Jurkat, Clone E6-1 (cell line): ENCODE data around the gene CRYBG1.

Experiments
- DNase-seq: peaks from one replicate; pipeline ENCODE4 v3.0.0-alpha.2; 2011; ENCODE audit warnings: low read depth, low spot score
- H3K4me3 ChIP-seq: 2 replicates; pipeline ENCODE4 v1.5.1; 2011; ENCODE audit warnings: mild to moderate bottlenecking, low read length, control low read depth, moderate library complexity

Gene CRYBG1

GRCh38 chr6:106448000-106448426, 87.5 kb downstream of the CRYBG1 start:
- no peak overlapping the region for H3K4me3 ChIP-seq

GRCh38 chr6:106450653-106451052, 90.1 kb downstream of the CRYBG1 start:
- H3K4me3 ChIP-seq = no peak overlapping the region
- no peak for DNase-seq

More at GRCh38 chr6:106448000-106448426, 87.5 kb downstream of the CRYBG1 start:
- no peak for DNase-seq

GRCh38 chr6:106451439-106451838, 90.9 kb downstream of the CRYBG1 start:
- no peak overlapping the region for H3K4me3 ChIP-seq

GRCh38 chr6:106452628-106453027, 92.1 kb downstream of the CRYBG1 start:
- H3K4me3 ChIP-seq = no peak overlapping the region
- no peak for DNase-seq

More at GRCh38 chr6:106451439-106451838, 90.9 kb downstream of the CRYBG1 start:
- no peak for DNase-seq

- H3K4me3 ChIP-seq = no peak overlapping the region
- no peak for DNase-seq
These were observed 93.3 kb downstream of the CRYBG1 start for GRCh38 chr6:106453756-106454367.

- DNase-seq = no peak
- no peak overlapping the region for H3K4me3 ChIP-seq
These were observed 96.2 kb downstream of the CRYBG1 start for GRCh38 chr6:106456756-106457155.

- DNase-seq = no peak
- H3K4me3 ChIP-seq = no peak overlapping the region
These were observed 97.8 kb downstream of the CRYBG1 start for GRCh38 chr6:106458021-106458986.

- H3K4me3 ChIP-seq = no peak overlapping the region
These were observed 100.0 kb downstream of the CRYBG1 start for GRCh38 chr6:106460481-106460880.

GRCh38 chr6:106461084-106461483, 100.6 kb downstream of the CRYBG1 start:
- no peak overlapping the region for H3K4me3 ChIP-seq
- DNase-seq = no peak

More at GRCh38 chr6:106460481-106460880, 100.0 kb downstream of the CRYBG1 start:
- DNase-seq = no peak

- no peak for DNase-seq
- H3K4me3 ChIP-seq = no peak overlapping the region
These were observed 102.5 kb downstream of the CRYBG1 start for GRCh38 chr6:106462923-106463557.

GRCh38 chr6:106466211-106466610, 105.7 kb downstream of the CRYBG1 start:
- no peak for DNase-seq

GRCh38 chr6:106468935-106469334, 108.4 kb downstream of the CRYBG1 start:
- DNase-seq = no peak
- H3K4me3 ChIP-seq = no peak overlapping the region

More at GRCh38 chr6:106466211-106466610, 105.7 kb downstream of the CRYBG1 start:
- H3K4me3 ChIP-seq = no peak overlapping the region

GRCh38 chr6:106469882-106470281, 109.4 kb downstream of the CRYBG1 start:
- DNase-seq = no peak
- no peak overlapping the region for H3K4me3 ChIP-seq

- DNase-seq = no peak
- no peak overlapping the region for H3K4me3 ChIP-seq
These were observed 109.8 kb downstream of the CRYBG1 start for GRCh38 chr6:106470316-106470715.

GRCh38 chr6:106470811-106471210, 110.3 kb downstream of the CRYBG1 start:
- DNase-seq = no peak
- no peak overlapping the region for H3K4me3 ChIP-seq

- H3K4me3 ChIP-seq = no peak overlapping the region
- DNase-seq = no peak
These were observed 113.3 kb downstream of the CRYBG1 start for GRCh38 chr6:106473812-106474211.

- no peak for DNase-seq
- H3K4me3 ChIP-seq = no peak overlapping the region
These were observed 113.9 kb downstream of the CRYBG1 start for GRCh38 chr6:106474466-106474865.

GRCh38 chr6:106475284-106475683, 114.8 kb downstream of the CRYBG1 start:
- DNase-seq = no peak
- H3K4me3 ChIP-seq = no peak overlapping the region

GRCh38 chr6:106476331-106477105, 116.0 kb downstream of the CRYBG1 start:
- no peak overlapping the region for H3K4me3 ChIP-seq
- no peak for DNase-seq
